Right lobe of liver (tissue), 6 donors: Measurements from ENCODE around the gene PLOD1. TPM values are rescaled to one million over a fixed set of nuclear protein-coding genes. Genes with fewer than 3 reads are reported as not detected.

ENCODE experiments used
- ATAC-seq, 4 donors: fragments of 200-7000 bp; cut with Tn5 transposase; one replicate each; pipeline ENCODE4 v1.9.1; 2020; ENCODE audit warnings: mild to moderate bottlenecking in 4 of 4, moderate library complexity in 4 of 4
- DNase-seq, 3 donors: peaks; one replicate each; pipeline ENCODE4 v3.0.0-alpha.2; 2020
- H3K27ac ChIP-seq, 3 donors: fragments of 200-600 bp; one replicate each; pipeline ENCODE4 v1.8.0; 2022
- H3K27me3 ChIP-seq, 2 donors: fragments of 200-600 bp; one replicate each; pipeline ENCODE4 v1.8.0; 2022
- H3K36me3 ChIP-seq, 4 donors: fragments of 200-600 bp; sonication (generic) in 1 of 4; one replicate each; pipeline versions ENCODE4 v1.5.1 to v1.8.0; 2017 to 2022; ENCODE audit warnings: control low read depth in 1 of 4
- H3K4me1 ChIP-seq, 4 donors: fragments of 200-600 bp; sonication (generic) in 1 of 4; one replicate each; pipeline versions ENCODE4 v1.5.1 to v1.8.0; 2017 to 2022; ENCODE audit warnings: control low read depth in 1 of 4
- H3K4me3 ChIP-seq, 3 donors: fragments of 200-600 bp; one replicate each; pipeline ENCODE4 v1.8.0; 2022
- H3K9me3 ChIP-seq, 4 donors: fragments of 200-600 bp; sonication (generic) in 1 of 4; one replicate each; pipeline versions ENCODE4 v1.5.1 to v1.8.0; 2017 to 2022; ENCODE audit warnings: control low read depth in 1 of 4
- CTCF ChIP-seq, 4 donors: fragments of 200-600 bp in 3 of 4; fragments of 450-650 bp in 1 of 4; IDR thresholded peaks; one replicate each; pipeline versions ENCODE4 v1.5.1 to v1.8.0; 2016 to 2022; ENCODE audit warnings: antibody characterized with exemption in 4 of 4, mild to moderate bottlenecking in 2 of 4
- POLR2A ChIP-seq: fragments of 450-650 bp; IDR thresholded peaks from one replicate; pipeline ENCODE4 v1.6.1; 2017; ENCODE audit warnings: antibody characterized with exemption, mild to moderate bottlenecking
- WGBS: methylation state at CpG from one replicate; pipeline ENCODE4 v1.1.6; 2018; ENCODE audit warnings: low coverage, low lambda C conversion rate; ENCODE audit not compliant: insufficient coverage; ENCODE audit errors: missing lambda C conversion rate; 5-methylcytosine and 5-hydroxymethylcytosine counted together
- intact Hi-C, 2 donors: fragments of 100-400 bp; cut with DNase I; formaldehyde crosslinking; loops; one replicate each; pipeline versions ENCODE4 v1.11.2 to v1.14.1; 2022
- total RNA-seq, 6 experiments: library from RNA; depleted of rRNA in 2 of 6; stranded (reverse); fragments of >200 nt in 2 of 6; fragmentation: NEBNext Ultra II Directional in 3 of 6; extraction: Animal tissue kit (Norgen Biotek cat#: 25700) in 3 of 6; gene quantifications; one replicate each; pipeline versions ENCODE4 v1.1.0 to v1.2.4, GENCODE V29; 2016 to 2023
- donor health status: DM: no; HTN: yes; CAD: no.
- donor health status: DM: no; HTN: no; CAD: no.
- donor health status: DM: no; HTN: no; CAD: no.
- donor health status: DM: no; HTN: yes; CAD: no.
- donor health status: DM: no; HTN: yes; CAD: no.

PLOD1 gene
- total RNA-seq, 6 experiments from 2014 or later: 70.2 to 119 (median 93.8) TPM

DNA sequence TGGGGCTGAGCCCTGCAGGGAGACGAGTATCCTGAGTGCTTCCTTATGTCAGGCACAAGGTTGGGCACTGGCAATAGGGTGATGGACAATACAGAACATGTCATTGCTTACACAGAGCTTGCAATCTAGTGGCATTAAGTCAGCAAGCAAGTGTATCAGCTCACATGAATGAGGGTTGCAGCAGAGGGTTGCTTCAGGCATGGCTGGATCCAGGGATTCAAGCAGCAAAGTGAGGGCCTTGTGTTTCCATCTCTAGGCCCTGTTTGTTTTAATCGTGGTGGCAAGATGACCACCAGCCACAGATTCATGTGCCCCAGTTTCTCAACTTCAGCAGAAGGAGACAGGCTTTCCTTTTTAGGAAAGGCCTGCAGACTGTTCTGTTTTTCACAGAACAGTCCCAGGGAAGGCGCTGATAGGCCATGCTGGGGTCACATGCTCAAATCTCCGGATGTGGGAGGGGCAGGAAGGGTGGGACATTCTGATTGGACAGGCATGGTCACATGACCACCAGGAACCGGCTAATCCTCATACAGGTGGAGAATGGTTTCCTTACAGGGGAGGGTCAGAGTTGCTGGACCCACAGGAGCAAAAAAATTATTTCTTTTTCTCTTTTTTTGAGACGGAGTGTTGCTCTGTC lies 14.4 kb downstream of the PLOD1 start:
- TF ChIP-seq POLR2A (no peak), CTCF (IDR thresholded peaks at IDR 0.05) (no peak)
- Histone ChIP-seq H3K27me3 (no peaks in the 10 kb centered on the region), H3K36me3 (peaks cover 0 to 38% (median 7%) of the 10 kb centered on the region in 4 donors), H3K9me3 (no peaks in the 10 kb centered on the region), H3K4me1 (no peaks in the 10 kb centered on the region), H3K27ac (no peak overlapping the region), H3K4me3 (no peak overlapping the region)
- no peak for DNase-seq
- intact Hi-C loops: no loop called here
- ATAC-seq: peak in 1 of 4 donors; percentile 55
- WGBS: 79% methylated on average over 5 of the region's 6 CpGs

- H3K27ac ChIP-seq: no peak overlapping the region
- 80% methylated on average over 2 of the region's 2 CpGs for WGBS
- DNase-seq: no peak
- no peaks in the 10 kb centered on the region for H3K9me3 ChIP-seq
- TF ChIP-seq CTCF (IDR thresholded peaks at IDR 0.05) (no peak), POLR2A (no peak)
- ATAC-seq: no peak
- H3K4me1 ChIP-seq: no peaks in the 10 kb centered on the region
- H3K27me3 ChIP-seq: no peaks in the 10 kb centered on the region
- no peak overlapping the region for H3K4me3 ChIP-seq
- intact Hi-C loops: no loop called here
- peaks cover 0 to 63% (median 7%) of the 10 kb centered on the region in 4 donors for H3K36me3 ChIP-seq
These were observed 17.4 kb downstream of the PLOD1 start for GRCh38 chr1:11951901-11952300.

DNA sequence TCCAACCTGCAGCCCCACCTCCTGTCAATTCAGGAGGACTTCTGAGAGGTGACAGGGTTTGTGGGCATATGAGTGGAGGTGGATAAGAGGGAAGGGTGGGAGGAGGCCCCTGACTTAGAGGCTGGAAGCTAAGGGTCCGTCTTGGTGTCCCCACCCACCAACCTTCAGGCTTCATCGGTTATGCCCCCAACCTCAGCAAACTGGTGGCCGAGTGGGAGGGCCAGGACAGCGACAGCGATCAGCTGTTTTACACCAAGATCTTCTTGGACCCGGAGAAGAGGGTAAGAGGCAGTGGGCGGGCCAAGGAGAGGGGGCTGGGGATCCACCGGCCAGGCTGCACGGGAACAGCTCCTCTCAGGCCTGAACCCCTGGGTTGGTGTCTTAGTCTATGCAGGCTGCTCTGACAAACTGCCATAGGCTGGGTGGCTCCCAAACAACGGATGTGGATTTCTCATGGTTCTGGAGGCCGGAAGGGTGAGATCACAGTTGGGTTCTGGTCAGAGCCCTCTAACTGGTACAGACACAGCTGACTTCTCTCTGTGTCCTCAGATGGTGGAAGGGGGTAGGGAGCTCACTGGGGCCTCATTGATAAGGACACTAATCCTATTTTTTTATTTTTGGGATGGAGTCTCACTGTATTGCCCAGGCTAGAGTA lies 18.1 kb downstream of the PLOD1 start:
- H3K4me1 ChIP-seq: no peaks in the 10 kb centered on the region
- H3K27me3 ChIP-seq: no peaks in the 10 kb centered on the region
- H3K9me3 ChIP-seq: no peaks in the 10 kb centered on the region
- TF ChIP-seq POLR2A (no peak), CTCF (IDR thresholded peaks at IDR 0.05) (no peak)
- ATAC-seq (peak in 1 of 4 donors; percentile 10), DNase-seq (no peak)
- WGBS: 71% methylated on average over 4 of the region's 11 CpGs
- intact Hi-C loops: no loop called here
- H3K4me3 ChIP-seq: no peak overlapping the region
- H3K36me3 ChIP-seq: peaks cover 0 to 69% (median 9%) of the 10 kb centered on the region in 4 donors
- no peak overlapping the region for H3K27ac ChIP-seq

GRCh38 chr1:11955221-11955620 lies 20.7 kb downstream of the PLOD1 start:
- H3K4me3 ChIP-seq: no peak overlapping the region
- H3K4me1 ChIP-seq: peaks cover 0 to 4% (median 0%) of the 10 kb centered on the region in 4 donors
- 70% methylated on average over 3 of the region's 6 CpGs for WGBS
- H3K27ac ChIP-seq: no peak overlapping the region
- H3K9me3 ChIP-seq: no peaks in the 10 kb centered on the region
- peaks cover 0 to 78% (median 14%) of the 10 kb centered on the region in 4 donors for H3K36me3 ChIP-seq
- no peak for DNase-seq
- intact Hi-C loops: no loop called here
- peak in 1 of 4 donors; percentile 17 for ATAC-seq
- H3K27me3 ChIP-seq: no peaks in the 10 kb centered on the region
- no peak for TF ChIP-seq POLR2A
- no peak for TF ChIP-seq CTCF (IDR thresholded peaks at IDR 0.05)
